Astrocyte (in vitro differentiated cells and primary cell): Measurements from ENCODE around the gene CFAP57. TPM values are rescaled to one million over a fixed set of nuclear protein-coding genes. Genes with fewer than 3 reads are reported as not detected.

Experiments used
- DNase-seq: peaks from one replicate; pipeline ENCODE4 v3.0.0-alpha.2; 2010; ENCODE audit warnings: low read depth
- FAIRE-seq: peaks from 2 replicates; lab custom pipeline; 2011; peaks lifted over from hg19 to GRCh38; lab: Jason Lieb, UNC
- H2AFZ ChIP-seq: 2 replicates; pipeline ENCODE4 v1.6.0; 2012; ENCODE audit warnings: low read depth, low read length, inconsistent platforms
- H3K27ac ChIP-seq: 2 replicates; pipeline ENCODE4 v1.5.1; 2011; ENCODE audit warnings: low read depth, low read length, inconsistent platforms
- H3K27me3 ChIP-seq: 2 replicates; pipeline ENCODE4 v1.6.0; 2011; ENCODE audit warnings: low read length, inconsistent platforms; ENCODE audit not compliant: insufficient read depth
- H3K36me3 ChIP-seq: 2 replicates; pipeline ENCODE4 v1.5.1; 2011; ENCODE audit warnings: low read length, inconsistent platforms; ENCODE audit not compliant: insufficient read depth
- H3K4me1 ChIP-seq: 2 replicates; pipeline ENCODE4 v1.5.1; 2011; ENCODE audit warnings: low read length, inconsistent platforms; ENCODE audit not compliant: insufficient read depth
- H3K4me2 ChIP-seq: 2 replicates; pipeline ENCODE4 v1.6.0; 2012; ENCODE audit warnings: low read length, inconsistent platforms
- H3K4me3 ChIP-seq: 2 replicates; pipeline ENCODE4 v1.5.1; 2011; ENCODE audit warnings: low read depth, mild to moderate bottlenecking, low read length, inconsistent platforms; ENCODE audit not compliant: insufficient read depth
- H3K79me2 ChIP-seq: 2 replicates; pipeline ENCODE4 v1.6.0; 2012; ENCODE audit warnings: mild to moderate bottlenecking, low read length, inconsistent platforms; ENCODE audit not compliant: insufficient read depth
- H3K9ac ChIP-seq: 2 replicates; pipeline ENCODE4 v1.6.0; 2012; ENCODE audit warnings: mild to moderate bottlenecking, low read length, inconsistent platforms
- H3K9me3 ChIP-seq: 2 replicates; pipeline ENCODE4 v1.5.1; 2012; ENCODE audit warnings: low read depth, mild to moderate bottlenecking, low read length, inconsistent platforms; ENCODE audit not compliant: insufficient read depth
- H4K20me1 ChIP-seq: 2 replicates; pipeline ENCODE4 v1.6.0; 2012; ENCODE audit warnings: low read length, inconsistent platforms; ENCODE audit not compliant: insufficient read depth
- H3K27ac Mint-ChIP-seq: one replicate; pipeline ENCODE4 v1.8.0; 2021; ENCODE audit warnings: mild to moderate bottlenecking, mixed read lengths; ENCODE audit not compliant: unreplicated experiment
- H3K27me3 Mint-ChIP-seq: one replicate; pipeline ENCODE4 v1.8.0; 2021; ENCODE audit warnings: low read depth, mixed read lengths; ENCODE audit not compliant: unreplicated experiment
- H3K36me3 Mint-ChIP-seq: one replicate; pipeline ENCODE4 v1.8.0; 2021; ENCODE audit warnings: low read depth, mixed read lengths; ENCODE audit not compliant: unreplicated experiment
- H3K4me1 Mint-ChIP-seq: one replicate; pipeline ENCODE4 v1.8.0; 2021; ENCODE audit warnings: low read depth, mixed read lengths; ENCODE audit not compliant: unreplicated experiment
- H3K4me3 Mint-ChIP-seq: one replicate; pipeline ENCODE4 v1.8.0; 2021; ENCODE audit warnings: mild to moderate bottlenecking, moderate library complexity, mixed read lengths; ENCODE audit not compliant: unreplicated experiment
- H3K9me3 Mint-ChIP-seq: one replicate; pipeline ENCODE4 v1.8.0; 2021; ENCODE audit warnings: mild to moderate bottlenecking, mixed read lengths; ENCODE audit not compliant: unreplicated experiment
- CTCF ChIP-seq: IDR thresholded peaks from 2 replicates; pipeline ENCODE4 v1.5.1; 2011; ENCODE audit warnings: low read depth, mild to moderate bottlenecking, inconsistent platforms, low read length, moderate library complexity; ENCODE audit not compliant: insufficient read depth
- EZH2 ChIP-seq: IDR thresholded peaks from 2 replicates; pipeline ENCODE4 v1.6.1; 2012; ENCODE audit warnings: mild to moderate bottlenecking, low read length, inconsistent platforms; ENCODE audit not compliant: insufficient read depth
- total RNA-seq: library from RNA; stranded (reverse); gene quantifications from 2 replicates; pipeline ENCODE4 v1.2.1, GENCODE V29; 2021

CFAP57 gene
- total RNA-seq, 1 donor from 2014 or later = 0.18 TPM

GRCh38 chr1:43172527-43172972 is 420 bp downstream of the CFAP57 start:
- Mint-ChIP-seq H3K9me3 (no peaks in the 10 kb centered on the region), H3K4me1 (peaks cover 9% of the 10 kb centered on the region), H3K27ac (no peak overlapping the region), H3K27me3 (peaks cover 10% of the 10 kb centered on the region), H3K36me3 (peaks cover 16% of the 10 kb centered on the region), H3K4me3 (peak overlapping the region; percentile 93)
- Histone ChIP-seq H2AFZ (peak overlapping the region; percentile 92), H3K27ac (peak overlapping the region; percentile 69), H3K79me2 (peaks cover 34% of the 10 kb centered on the region), H3K4me2 (peak overlapping the region; percentile 97), H3K4me1 (peaks cover 11% of the 10 kb centered on the region), H3K27me3 (peaks cover 15% of the 10 kb centered on the region), H3K9ac (peak overlapping the region; percentile 86), H4K20me1 (peaks cover 24% of the 10 kb centered on the region), H3K4me3 (peak overlapping the region; percentile 97), H3K36me3 (peaks cover 26% of the 10 kb centered on the region), H3K9me3 (no peaks in the 10 kb centered on the region)
- TF ChIP-seq EZH2 (no peak), CTCF (no peak)
- DNase-seq (peak; percentile 70), FAIRE-seq (no peak)

GRCh38 chr1:43174873-43175272 is 2.7 kb downstream of the CFAP57 start:
- Histone ChIP-seq H3K9me3 (no peaks in the 10 kb centered on the region), H2AFZ (no peak overlapping the region), H3K36me3 (peaks cover 6% of the 10 kb centered on the region), H3K27me3 (peaks cover 17% of the 10 kb centered on the region), H3K9ac (no peak overlapping the region), H4K20me1 (peaks cover 16% of the 10 kb centered on the region), H3K27ac (no peak overlapping the region), H3K4me2 (no peak overlapping the region), H3K4me1 (peaks cover 11% of the 10 kb centered on the region), H3K4me3 (no peak overlapping the region), H3K79me2 (peaks cover 23% of the 10 kb centered on the region)
- Mint-ChIP-seq H3K27ac (no peak overlapping the region), H3K4me1 (peaks cover 9% of the 10 kb centered on the region), H3K9me3 (no peaks in the 10 kb centered on the region), H3K36me3 (peaks cover 7% of the 10 kb centered on the region), H3K4me3 (no peak overlapping the region), H3K27me3 (peaks cover 12% of the 10 kb centered on the region)
- FAIRE-seq = no peak
- no peak for DNase-seq
- TF ChIP-seq CTCF (no peak), EZH2 (no peak)

- no peak overlapping the region for H3K9ac ChIP-seq
- H4K20me1 ChIP-seq = no peaks in the 10 kb centered on the region
- H3K9me3 ChIP-seq = no peaks in the 10 kb centered on the region
- no peak overlapping the region for H3K4me3 ChIP-seq
- H3K4me1 Mint-ChIP-seq = no peaks in the 10 kb centered on the region
- TF ChIP-seq CTCF = no peak
- H3K4me3 Mint-ChIP-seq = no peak overlapping the region
- no peaks in the 10 kb centered on the region for H3K36me3 Mint-ChIP-seq
- no peak overlapping the region for H3K27ac ChIP-seq
- no peaks in the 10 kb centered on the region for H3K36me3 ChIP-seq
- DNase-seq (no peak), FAIRE-seq (no peak)
- H3K9me3 Mint-ChIP-seq = no peaks in the 10 kb centered on the region
- H2AFZ ChIP-seq = no peak overlapping the region
- H3K27me3 ChIP-seq = peaks cover 17% of the 10 kb centered on the region
- no peaks in the 10 kb centered on the region for H3K79me2 ChIP-seq
- no peak overlapping the region for H3K27ac Mint-ChIP-seq
- H3K4me2 ChIP-seq = no peak overlapping the region
- H3K27me3 Mint-ChIP-seq = peaks cover 12% of the 10 kb centered on the region
- no peaks in the 10 kb centered on the region for H3K4me1 ChIP-seq
Measured at GRCh38 chr1:43177691-43178090, 5.6 kb downstream of the CFAP57 start.
